ENCODE measurements around the gene CENPT. TPM values are rescaled to one million over a fixed set of nuclear protein-coding genes. Genes with fewer than 3 reads are reported as not detected.

Gene CENPT
- total and polyA plus RNA-seq, 11 donors = 14.4 to 31.2 (median 21.8) TPM

GRCh38 chr16:67878232-67878631, 30.7 kb upstream of the CENPT start:
- ATAC-seq (no peak), DNase-seq (no peak)
- peaks cover 6 to 65% (median 33%) of the 10 kb centered on the region in 12 donors for H3K4me1 ChIP-seq
- no peak for TF ChIP-seq CTCF (IDR thresholded peaks at IDR 0.05)
- no peak for TF ChIP-seq POLR2A (IDR thresholded peaks at IDR 0.05)
- H3K9me3 ChIP-seq = no peaks in the 10 kb centered on the region
- peaks cover 0 to 78% (median 73%) of the 10 kb centered on the region in 9 donors for H3K36me3 ChIP-seq
- no peak overlapping the region for H3K4me3 ChIP-seq
- intact Hi-C loops (cut with DNase I) = loop anchor here in 1 of 10 donors (5.0 kb wide), 1 partner anchor 49 kb away; no protein-coding TSS in a partner anchor
- 80 to 93% (median 89%) methylated on average over 3 to 6 of the region's 6 CpGs for WGBS, 4 donors
- no peak overlapping the region for H3K27ac ChIP-seq
- H3K27me3 ChIP-seq = no peaks in the 10 kb centered on the region

GRCh38 chr16:67877064-67877463, 29.6 kb upstream of the CENPT start:
- TF ChIP-seq POLR2A (IDR thresholded peaks at IDR 0.05) = no peak
- TF ChIP-seq CTCF (IDR thresholded peaks at IDR 0.05) = no peak
- 88 to 97% (median 95%) methylated on average over 10 to 11 of the region's 11 CpGs for WGBS, 4 donors
- intact Hi-C loops (cut with DNase I) = loop anchor here in 1 of 10 donors (5.0 kb wide), 1 partner anchor 50 kb away; no protein-coding TSS in a partner anchor
- H3K4me1 ChIP-seq = peaks cover 6 to 61% (median 32%) of the 10 kb centered on the region in 12 donors
- no peaks in the 10 kb centered on the region for H3K27me3 ChIP-seq
- DNase-seq (no peak), ATAC-seq (no peak)
- no peak overlapping the region for H3K27ac ChIP-seq
- H3K4me3 ChIP-seq = no peak overlapping the region
- peaks cover 0 to 66% (median 63%) of the 10 kb centered on the region in 9 donors for H3K36me3 ChIP-seq
- no peaks in the 10 kb centered on the region for H3K9me3 ChIP-seq

- no peak overlapping the region for H3K27ac ChIP-seq
- no peak for ATAC-seq
- peak overlapping the region in 9 of 12 donors; percentile 67 to 99 (median 89) for H3K4me3 ChIP-seq
- H3K9me3 ChIP-seq = no peaks in the 10 kb centered on the region
- no peak for DNase-seq
- intact Hi-C loops (cut with DNase I) = loop anchor here in 2 of 10 donors (5.0 kb wide), 1 partner anchor 42 kb away; no protein-coding TSS in a partner anchor
- 59 to 72% (median 65%) methylated on average over 3 of the region's 3 CpGs for WGBS, 4 donors
- H3K27me3 ChIP-seq = no peaks in the 10 kb centered on the region
- peaks cover 6 to 38% (median 28%) of the 10 kb centered on the region in 12 donors for H3K4me1 ChIP-seq
- TF ChIP-seq CTCF (IDR thresholded peaks at IDR 0.05) (no peak), POLR2A (IDR thresholded peaks at IDR 0.05) (no peak)
- H3K36me3 ChIP-seq = peaks cover 0 to 63% (median 59%) of the 10 kb centered on the region in 9 donors
Measured at GRCh38 chr16:67874372-67874771, 26.9 kb upstream of the CENPT start.

- ATAC-seq (peak in 2 of 4 donors; percentile 8 to 23), DNase-seq (no peak)
- Histone ChIP-seq H3K36me3 (peaks cover 0 to 63% (median 59%) of the 10 kb centered on the region in 9 donors), H3K27ac (peak overlapping the region; percentile 37 to 90 (median 81)), H3K4me3 (peak overlapping the region; percentile 67 to 99 (median 87)), H3K27me3 (no peaks in the 10 kb centered on the region), H3K9me3 (no peaks in the 10 kb centered on the region), H3K4me1 (peaks cover 6 to 38% (median 28%) of the 10 kb centered on the region in 12 donors)
- intact Hi-C loops (cut with DNase I) = loop anchor here in 2 of 10 donors (5.0 kb wide), 1 partner anchor 41 kb away; no protein-coding TSS in a partner anchor
- WGBS, 4 donors = 12 to 15% (median 13%) methylated on average over 19 to 23 of the region's 23 CpGs
- TF ChIP-seq POLR2A (IDR thresholded peaks at IDR 0.05) (no peak), CTCF (IDR thresholded peaks at IDR 0.05) (no peak)
Measured at GRCh38 chr16:67873435-67874370, 26.2 kb upstream of the CENPT start.
